IPS-18c (cell line): ENCODE data around the gene COL18A1.

ENCODE experiments used
- H3K4me3 ChIP-seq: 2 replicates; pipeline ENCODE4 v1.7.0; 2013; ENCODE audit warnings: low read depth, mild to moderate bottlenecking, low read length, moderate library complexity; ENCODE audit not compliant: insufficient read depth
- H3K9me3 ChIP-seq: one replicate; pipeline ENCODE4 v1.6.1; 2013; ENCODE audit warnings: mild to moderate bottlenecking, low read length, moderate library complexity; ENCODE audit not compliant: control insufficient read depth, insufficient read depth

COL18A1 gene

DNA sequence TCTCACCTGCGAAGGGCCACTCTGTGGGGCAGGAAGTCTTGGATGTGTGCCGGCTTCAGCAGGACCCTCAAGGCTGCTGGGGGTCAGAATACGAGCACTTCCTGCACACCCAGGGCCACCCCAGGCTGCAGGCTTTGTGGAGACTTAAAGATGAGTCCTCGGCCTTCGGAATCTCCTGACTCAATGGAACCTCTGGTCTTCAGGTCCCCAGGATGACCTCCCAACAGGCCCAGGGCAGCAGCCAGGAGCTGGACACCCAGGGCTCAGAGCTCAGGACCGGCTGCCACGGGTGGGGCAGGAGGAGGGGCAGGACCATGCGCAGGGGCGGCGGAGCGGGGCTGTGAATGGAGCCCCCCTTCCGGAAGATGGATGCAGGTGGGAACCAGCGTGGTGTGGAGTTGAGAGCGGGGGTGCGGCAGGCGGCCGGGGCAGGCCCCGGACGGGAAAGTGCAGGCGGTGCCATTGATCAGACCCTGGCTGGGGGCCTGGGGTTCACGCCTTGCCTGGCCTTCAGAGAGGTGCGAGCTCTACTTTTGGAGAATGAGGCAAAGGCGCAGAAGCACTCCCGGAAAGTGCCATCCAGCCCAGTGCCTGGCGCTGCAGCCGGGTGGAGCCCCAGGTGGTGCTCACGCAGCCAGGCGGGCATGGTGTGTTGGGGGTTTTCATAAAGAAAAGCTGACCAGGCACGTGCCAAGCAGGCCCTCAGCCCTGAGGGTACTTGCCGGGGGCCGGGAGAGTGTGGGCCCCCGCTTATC lies 10.4 kb downstream of the COL18A1 start:
- Histone ChIP-seq H3K4me3 (no peak overlapping the region), H3K9me3 (no peaks in the 10 kb centered on the region)

DNA sequence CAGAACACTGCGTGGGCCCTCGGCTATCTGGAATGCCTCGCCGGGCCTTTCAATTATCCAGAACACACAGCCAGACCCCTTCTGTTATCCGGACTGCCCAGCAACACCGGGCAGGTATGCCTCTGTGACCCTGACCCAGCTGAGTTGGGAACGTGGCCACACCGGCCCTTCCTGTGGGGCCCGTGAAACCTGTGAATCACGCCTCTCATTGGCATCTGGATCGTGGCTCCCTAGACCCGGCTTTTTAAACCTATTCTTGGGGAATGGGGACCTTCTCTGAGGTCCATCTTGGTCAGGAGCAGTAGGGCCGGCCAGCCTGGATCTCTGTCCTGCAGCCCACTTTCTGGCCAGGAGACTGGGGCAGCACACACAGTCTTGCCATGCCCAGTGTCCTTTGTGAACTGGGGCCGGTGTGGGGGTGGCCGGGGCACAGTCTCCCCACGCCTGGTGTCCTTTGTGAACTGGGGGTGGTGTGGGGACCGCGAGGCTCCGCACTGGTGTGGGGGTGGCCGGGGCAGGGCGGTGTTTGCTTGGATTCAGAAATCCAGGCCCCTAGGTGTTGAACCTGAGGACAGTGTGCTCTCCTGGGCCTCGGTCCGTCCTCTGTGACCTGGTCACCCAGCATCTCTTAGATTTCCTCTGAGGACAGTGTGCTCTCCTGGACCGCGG lies 11.1 kb downstream of the COL18A1 start:
- H3K4me3 ChIP-seq, result no peak overlapping the region
- no peaks in the 10 kb centered on the region for H3K9me3 ChIP-seq

- no peak overlapping the region for H3K4me3 ChIP-seq
- no peaks in the 10 kb centered on the region for H3K9me3 ChIP-seq
Measured at GRCh38 chr21:45416620-45417019, 11.7 kb downstream of the COL18A1 start.

GRCh38 chr21:45417256-45417950 lies 12.4 kb downstream of the COL18A1 start:
- no peak overlapping the region for H3K4me3 ChIP-seq

GRCh38 chr21:45417951-45418300 lies 13.0 kb downstream of the COL18A1 start:
- H3K4me3 ChIP-seq, result no peak overlapping the region
- no peaks in the 10 kb centered on the region for H3K9me3 ChIP-seq

More at GRCh38 chr21:45417256-45417950, 12.4 kb downstream of the COL18A1 start:
- no peaks in the 10 kb centered on the region for H3K9me3 ChIP-seq

DNA sequence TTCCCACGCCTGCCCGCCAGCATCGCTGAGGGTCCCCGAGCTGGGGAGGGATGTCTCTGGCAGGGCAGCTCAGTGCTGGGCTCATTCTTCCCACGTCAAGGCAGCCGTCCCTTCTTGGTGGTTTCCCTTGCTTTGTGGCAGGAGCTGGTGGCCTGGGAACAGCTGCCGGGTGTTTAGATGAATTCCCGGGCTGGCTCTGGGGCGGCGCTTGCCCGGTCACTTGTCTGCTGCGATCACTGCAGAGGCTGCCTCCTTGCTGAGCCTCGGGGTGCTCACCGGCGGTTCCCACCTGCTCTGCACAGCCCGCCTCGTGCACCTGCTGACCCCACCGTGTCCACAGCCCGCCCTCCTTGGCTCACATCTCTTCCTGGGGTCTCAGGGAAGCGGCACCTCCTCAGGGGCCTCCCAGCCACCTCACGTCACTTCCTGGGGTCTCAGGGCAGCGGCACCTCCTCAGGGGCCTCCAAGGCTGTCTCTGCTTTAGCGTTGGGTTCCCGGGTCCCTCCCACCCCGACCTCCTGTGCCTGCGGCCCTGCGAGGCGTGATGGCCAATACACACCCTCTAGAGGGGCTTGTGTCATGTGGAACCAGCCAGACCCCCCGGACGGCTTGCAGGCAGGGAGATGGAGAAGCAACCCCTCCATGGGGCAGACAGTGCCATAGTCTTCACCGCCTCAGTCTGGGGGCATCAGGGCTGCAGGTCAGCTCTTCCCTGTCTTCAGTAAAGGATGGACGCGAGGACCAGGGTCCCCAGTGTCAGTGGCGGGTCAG lies 13.5 kb downstream of the COL18A1 start:
- Histone ChIP-seq H3K9me3 (no peaks in the 10 kb centered on the region), H3K4me3 (no peak overlapping the region)

GRCh38 chr21:45419162-45419561 lies 14.2 kb downstream of the COL18A1 start:
- Histone ChIP-seq H3K4me3 (no peak overlapping the region), H3K9me3 (no peaks in the 10 kb centered on the region)

- Histone ChIP-seq H3K9me3 (no peaks in the 10 kb centered on the region), H3K4me3 (no peak overlapping the region)
Measured at GRCh38 chr21:45420061-45421041, 15.4 kb downstream of the COL18A1 start.

- no peaks in the 10 kb centered on the region for H3K9me3 ChIP-seq
Measured at GRCh38 chr21:45421071-45421845, 16.3 kb downstream of the COL18A1 start.

DNA sequence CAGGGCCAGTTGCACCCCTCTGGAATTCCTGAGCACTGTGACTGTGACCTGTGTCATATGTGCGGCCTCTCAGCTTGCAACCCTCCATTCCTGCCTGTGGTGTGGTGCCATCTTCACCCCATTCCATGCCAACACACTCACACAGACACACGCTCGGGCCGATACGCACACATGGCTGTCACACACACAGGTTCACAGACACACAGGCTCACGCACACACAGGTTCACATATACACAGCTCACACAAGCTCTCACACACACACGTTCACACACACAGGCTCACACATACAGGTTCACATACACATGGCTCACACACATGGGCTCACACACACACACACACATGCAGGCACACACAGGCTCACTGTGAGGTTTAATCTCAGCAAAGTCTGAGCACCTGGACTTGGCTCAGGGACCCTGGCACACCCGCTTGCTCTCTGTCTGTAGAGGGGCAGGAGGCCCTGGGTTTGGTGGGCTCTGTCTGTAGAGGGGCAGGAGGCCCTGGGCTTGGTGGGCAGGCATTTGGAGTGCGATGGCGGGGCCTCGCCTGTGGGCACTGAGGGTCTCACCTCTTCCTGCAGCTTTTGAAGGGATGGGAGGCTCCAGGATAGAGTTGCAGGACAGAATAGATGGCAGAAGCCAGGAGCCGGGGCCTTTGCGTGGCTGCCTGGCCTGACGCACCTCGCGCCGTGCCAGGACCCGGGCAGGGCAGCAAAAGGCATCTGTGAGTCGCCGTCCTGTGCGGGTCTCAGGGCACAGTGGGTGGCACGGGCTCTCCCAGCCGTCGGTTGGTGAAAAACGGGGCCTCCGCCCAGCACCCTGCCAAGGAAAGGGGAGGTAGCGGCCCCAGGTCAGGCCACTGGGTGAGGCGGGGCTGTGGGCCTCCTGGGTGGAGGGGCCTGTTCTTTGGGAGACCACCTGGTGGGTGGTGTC lies 17.1 kb downstream of the COL18A1 start:
- no peaks in the 10 kb centered on the region for H3K9me3 ChIP-seq

More at GRCh38 chr21:45421071-45421845, 16.3 kb downstream of the COL18A1 start:
- no peak overlapping the region for H3K4me3 ChIP-seq

GRCh38 chr21:45423201-45423955 lies 18.4 kb downstream of the COL18A1 start:
- Histone ChIP-seq H3K4me3 (no peak overlapping the region), H3K9me3 (no peaks in the 10 kb centered on the region)

More for the DNA sequence above, 17.1 kb downstream of the COL18A1 start:
- no peak overlapping the region for H3K4me3 ChIP-seq

GRCh38 chr21:45423968-45424853 lies 19.2 kb downstream of the COL18A1 start:
- Histone ChIP-seq H3K9me3 (no peaks in the 10 kb centered on the region), H3K4me3 (no peak overlapping the region)
